DOHH2 (cell line): Measurements from ENCODE around the gene PKIG.
A peak's percentile ranks its signal among the peaks of the same experiment; 100 is the strongest.

Experiments used
- H3F3A ChIP-seq: fragments of 200-600 bp; sonication (generic), shearing (Covaris generic); 2 replicates; pipeline ENCODE4 v1.6.0; 2016; ENCODE audit warnings: antibody characterized with exemption, mild to moderate bottlenecking; ENCODE audit not compliant: control insufficient read depth, insufficient read depth
- H3K27ac ChIP-seq: fragments of 200-600 bp; sonication (generic); 2 replicates; pipeline ENCODE4 v1.5.1; 2014; ENCODE audit warnings: low read depth, mild to moderate bottlenecking, low read length, moderate library complexity
- H3K27me3 ChIP-seq: fragments of 200-600 bp; sonication (generic); 2 replicates; pipeline ENCODE4 v1.6.1; 2014; ENCODE audit warnings: mild to moderate bottlenecking, low read length, mixed read lengths; ENCODE audit not compliant: control insufficient read depth
- H3K36me3 ChIP-seq: fragments of 200-600 bp; sonication (generic); 2 replicates; pipeline ENCODE4 v1.6.1; 2014; ENCODE audit warnings: mild to moderate bottlenecking, low read length, moderate library complexity, mixed read lengths; ENCODE audit not compliant: control insufficient read depth
- H3K4me1 ChIP-seq: fragments of 200-600 bp; sonication (generic); 2 replicates; pipeline ENCODE4 v1.6.1; 2014; ENCODE audit warnings: mild to moderate bottlenecking, low read length, mixed read lengths; ENCODE audit not compliant: control insufficient read depth
- H3K4me2 ChIP-seq: fragments of 200-600 bp; sonication (generic); 2 replicates; pipeline ENCODE4 v1.6.0; 2014; ENCODE audit warnings: mild to moderate bottlenecking, low read length, moderate library complexity
- H3K4me3 ChIP-seq: fragments of 200-600 bp; sonication (generic); 2 replicates; pipeline ENCODE4 v1.5.1; 2014; ENCODE audit warnings: mild to moderate bottlenecking, low read length, mixed read lengths
- H3K79me2 ChIP-seq: fragments of 200-600 bp; sonication (generic); 2 replicates; pipeline ENCODE4 v1.6.1; 2014; ENCODE audit warnings: mild to moderate bottlenecking, low read length, mixed read lengths; ENCODE audit not compliant: control insufficient read depth
- H3K9me2 ChIP-seq: fragments of 200-600 bp; sonication (generic); replicated peaks from 2 replicates; pipeline ENCODE4 v1.6.1; 2014; ENCODE audit warnings: mild to moderate bottlenecking, low read length, mixed read lengths; ENCODE audit not compliant: control insufficient read depth
- H3K9me3 ChIP-seq: fragments of 200-600 bp; sonication (generic); 2 replicates; pipeline ENCODE4 v1.6.1; 2014; ENCODE audit warnings: antibody characterized with exemption, low read length, mixed read lengths; ENCODE audit not compliant: control insufficient read depth, insufficient read depth
- H4K20me1 ChIP-seq: fragments of 200-600 bp; sonication (generic); 2 replicates; pipeline ENCODE4 v1.6.0; 2014; ENCODE audit warnings: low read depth, mild to moderate bottlenecking, antibody characterized with exemption, low read length, moderate library complexity; ENCODE audit not compliant: control insufficient read depth, insufficient read depth
- CTCF ChIP-seq: fragments of 200-600 bp; sonication (generic); IDR thresholded peaks from one replicate; pipeline ENCODE4 v1.5.1; 2014; ENCODE audit warnings: antibody characterized with exemption, mild to moderate bottlenecking, low read depth, low read length; ENCODE audit not compliant: poor library complexity, severe bottlenecking
- EZH2phosphoT487 ChIP-seq: fragments of 200-600 bp; sonication (generic); IDR thresholded peaks from 2 replicates; pipeline ENCODE4 v1.6.1; 2017; ENCODE audit warnings: borderline replicate concordance, mild to moderate bottlenecking, antibody characterized with exemption, low read length, moderate library complexity, mixed read lengths

Gene PKIG

GRCh38 chr20:44598423-44599305 lies 16.3 kb downstream of the PKIG start:
- Histone ChIP-seq H3K9me2 (no peaks in the 10 kb centered on the region), H3K4me2 (peak overlapping the region; percentile 73), H3K79me2 (peaks cover 63% of the 10 kb centered on the region), H3K9me3 (no peaks in the 10 kb centered on the region), H3K4me3 (peak overlapping the region; percentile 55), H3K4me1 (peaks cover 66% of the 10 kb centered on the region), H3K27me3 (no peaks in the 10 kb centered on the region), H3K27ac (peak overlapping the region; percentile 24), H3K36me3 (peaks cover 46% of the 10 kb centered on the region), H4K20me1 (no peaks in the 10 kb centered on the region), H3F3A (no peaks in the 10 kb centered on the region)
- no peak for TF ChIP-seq CTCF

- Histone ChIP-seq H3K4me2 (no peak overlapping the region), H3K4me3 (no peak overlapping the region), H3K27ac (no peak overlapping the region), H3K9me3 (no peaks in the 10 kb centered on the region), H4K20me1 (no peaks in the 10 kb centered on the region), H3K36me3 (peaks cover 37% of the 10 kb centered on the region), H3K9me2 (no peaks in the 10 kb centered on the region), H3K79me2 (peaks cover 55% of the 10 kb centered on the region), H3K27me3 (no peaks in the 10 kb centered on the region), H3F3A (no peaks in the 10 kb centered on the region), H3K4me1 (peaks cover 55% of the 10 kb centered on the region)
- TF ChIP-seq CTCF (no peak), EZH2phosphoT487 (no peak)
Measured at GRCh38 chr20:44599715-44600114, 17.3 kb downstream of the PKIG start.

GRCh38 chr20:44600301-44600700 lies 17.9 kb downstream of the PKIG start:
- H3K4me2 ChIP-seq = no peak overlapping the region

More at GRCh38 chr20:44600301-44600700, 17.9 kb downstream of the PKIG start:
- no peaks in the 10 kb centered on the region for H3F3A ChIP-seq
- H3K9me2 ChIP-seq = no peaks in the 10 kb centered on the region
- H3K4me1 ChIP-seq = peaks cover 50% of the 10 kb centered on the region
- peaks cover 34% of the 10 kb centered on the region for H3K36me3 ChIP-seq
- no peaks in the 10 kb centered on the region for H3K27me3 ChIP-seq
- no peak overlapping the region for H3K4me3 ChIP-seq
- no peak for TF ChIP-seq EZH2phosphoT487
- no peak for TF ChIP-seq CTCF
- no peaks in the 10 kb centered on the region for H3K9me3 ChIP-seq
- H3K79me2 ChIP-seq = peaks cover 49% of the 10 kb centered on the region
- H4K20me1 ChIP-seq = no peaks in the 10 kb centered on the region
- no peak overlapping the region for H3K27ac ChIP-seq
